ENCODE data around the gene KLHL21. TPM values are rescaled to one million over a fixed set of nuclear protein-coding genes. Genes with fewer than 3 reads are reported as not detected.
"Not testable (repeated sequence)": the region's sequence is repeated elsewhere in the genome, so short reads cannot be mapped to it uniquely, and the experiment has no call there.

KLHL21 gene
- 10 to 100 TPM; 18.1 to 19.4 TPM for total RNA-seq

GRCh38 chr1:6602669-6603237, at the start of gene KLHL21:
KLHL21 (minus strand) TSS chr1:6602869; CDS start chr1:6602817, 52 bp downstream.
- CTCF ChIA-PET, result interaction anchor here (0.6 to 1.8 kb wide), 6 partner anchors 10 to 376 kb away, joined by 3 to 4 read pairs (median 4); partner anchors contain the start of gene PHF13

GRCh38 chr1:6651909-6652308, 49.2 kb upstream of the KLHL21 start:
- H3K4me1 Mint-ChIP-seq (ENCODE audit: low read depth), result no peaks in the 10 kb centered on the region
- no peak overlapping the region for H3K4me3 Mint-ChIP-seq
- H3K27ac Mint-ChIP-seq, result no peak overlapping the region
- no peaks in the 10 kb centered on the region for H3K9me3 Mint-ChIP-seq
- intact Hi-C loops (cut with micrococcal nuclease), result no loop called here
- no peaks in the 10 kb centered on the region for H3K27me3 Mint-ChIP-seq
- CTCF ChIA-PET, result interaction anchor here (0.6 kb wide), 1 partner anchor 52 kb away, joined by 3 read pairs; no protein-coding TSS in a partner anchor
- POLR2A ChIA-PET, result no interaction called here
- H3K36me3 Mint-ChIP-seq, result peaks cover 6% of the 10 kb centered on the region
- DNase-seq, result no peak

More at GRCh38 chr1:6602669-6603237, at the start of gene KLHL21:
- peak within 1 kb of the TSS; percentile 97 for H3K27ac Mint-ChIP-seq
- H3K4me1 Mint-ChIP-seq (ENCODE audit: low read depth), result peaks cover 20% of the 10 kb centered on the region
- no peaks in the 10 kb centered on the region for H3K27me3 Mint-ChIP-seq
- H3K36me3 Mint-ChIP-seq, result peaks cover 27% of the 10 kb centered on the region
- DNase-seq, result peak; percentile 93
- no peaks in the 10 kb centered on the region for H3K9me3 Mint-ChIP-seq
- peak within 1 kb of the TSS; percentile 91 for H3K4me3 Mint-ChIP-seq
- intact Hi-C loops (cut with micrococcal nuclease), result loop anchor here (1.0 to 5.0 kb wide), 6 partner anchors 11 to 610 kb away; partner anchors contain the start of genes DNAJC11, NPHP4 and PHF13
- POLR2A ChIA-PET, result interaction anchor here (0.6 to 3.8 kb wide), 10 partner anchors 10 to 435 kb away, joined by 3 to 26 read pairs (median 6); partner anchors contain the start of genes CAMTA1, DNAJC11, NOL9 and PHF13

- no peak for DNase-seq
- no peak overlapping the region for H3K4me3 Mint-ChIP-seq
- CTCF ChIA-PET, result interaction anchor here (0.6 to 1.3 kb wide), 4 partner anchors 8 to 168 kb away, joined by 3 to 4 read pairs (median 3); no protein-coding TSS in a partner anchor
- no peaks in the 10 kb centered on the region for H3K4me1 Mint-ChIP-seq (ENCODE audit: low read depth)
- H3K9me3 Mint-ChIP-seq, result no peaks in the 10 kb centered on the region
- intact Hi-C loops (cut with micrococcal nuclease), result loop anchor here (5.0 kb wide), 1 partner anchor 226 kb away; the partner anchor contains the start of gene ESPN
- H3K27ac Mint-ChIP-seq, result no peak overlapping the region
- peaks cover 18% of the 10 kb centered on the region for H3K36me3 Mint-ChIP-seq
- POLR2A ChIA-PET, result no interaction called here
- no peaks in the 10 kb centered on the region for H3K27me3 Mint-ChIP-seq
Observed at GRCh38 chr1:6648556-6648955, 45.9 kb upstream of the KLHL21 start.

- Mint-ChIP-seq H3K27me3 (no peaks in the 10 kb centered on the region), H3K9me3 (no peaks in the 10 kb centered on the region), H3K4me3 (no peak overlapping the region), H3K27ac (no peak overlapping the region), H3K4me1 (ENCODE audit: low read depth) (no peaks in the 10 kb centered on the region), H3K36me3 (peaks cover 23% of the 10 kb centered on the region)
- ChIA-PET CTCF (interaction anchor here (0.6 to 2.7 kb wide), 10 partner anchors 12 to 446 kb away, joined by 3 to 20 read pairs (median 4); partner anchors contain the start of genes NOL9, PLEKHG5 and TAS1R1), POLR2A (no interaction called here)
- intact Hi-C loops (cut with micrococcal nuclease), result loop anchor here (1.0 to 5.0 kb wide), 2 partner anchors 160 to 224 kb away; partner anchors contain the start of gene ESPN
- DNase-seq, result peak; percentile 34
Observed at GRCh38 chr1:6646499-6647148, 44.0 kb upstream of the KLHL21 start.

- Mint-ChIP-seq H3K9me3 (no peaks in the 10 kb centered on the region), H3K27me3 (no peaks in the 10 kb centered on the region), H3K4me1 (ENCODE audit: low read depth) (no peaks in the 10 kb centered on the region), H3K27ac (no peak overlapping the region), H3K36me3 (peaks cover 22% of the 10 kb centered on the region), H3K4me3 (no peak overlapping the region)
- no peak for DNase-seq
- POLR2A ChIA-PET, result no interaction called here
- intact Hi-C loops (cut with micrococcal nuclease), result loop anchor here (5.0 kb wide), 1 partner anchor 223 kb away; the partner anchor contains the start of gene ESPN
- CTCF ChIA-PET, result interaction anchor here (1.1 to 2.7 kb wide), 3 partner anchors 10 to 159 kb away, joined by 4 to 20 read pairs (median 13); partner anchors contain the start of genes NOL9 and TAS1R1
Observed at GRCh38 chr1:6645018-6645417, 42.3 kb upstream of the KLHL21 start.

- H3K27ac Mint-ChIP-seq; intact Hi-C loops (cut with micrococcal nuclease); DNase-seq; H3K9me3 Mint-ChIP-seq; H3K4me1 Mint-ChIP-seq (ENCODE audit: low read depth); H3K4me3 Mint-ChIP-seq; POLR2A ChIA-PET; H3K27me3 Mint-ChIP-seq: not testable (repeated sequence)
- peaks cover 31% of the 10 kb centered on the region for H3K36me3 Mint-ChIP-seq
- CTCF ChIA-PET, result interaction anchor here (0.8 kb wide), 1 partner anchor 152 kb away, joined by 3 read pairs; no protein-coding TSS in a partner anchor
Observed at GRCh38 chr1:6640867-6641266, 38.2 kb upstream of the KLHL21 start.

GRCh38 chr1:6638226-6638625, 35.6 kb upstream of the KLHL21 start:
- CTCF ChIA-PET, result no interaction called here
- H3K4me3 Mint-ChIP-seq, result no peak overlapping the region
- intact Hi-C loops (cut with micrococcal nuclease), result no loop called here
- no peaks in the 10 kb centered on the region for H3K9me3 Mint-ChIP-seq
- peaks cover 29% of the 10 kb centered on the region for H3K36me3 Mint-ChIP-seq
- no peaks in the 10 kb centered on the region for H3K27me3 Mint-ChIP-seq
- H3K4me1 Mint-ChIP-seq (ENCODE audit: low read depth), result no peaks in the 10 kb centered on the region
- no peak for DNase-seq
- no peak overlapping the region for H3K27ac Mint-ChIP-seq
- POLR2A ChIA-PET, result no interaction called here

- no peaks in the 10 kb centered on the region for H3K9me3 Mint-ChIP-seq
Observed at GRCh38 chr1:6637770-6638169, 35.1 kb upstream of the KLHL21 start.

GRCh38 chr1:6636778-6637177, 34.1 kb upstream of the KLHL21 start:
- H3K9me3 Mint-ChIP-seq; intact Hi-C loops (cut with micrococcal nuclease); H3K4me3 Mint-ChIP-seq; DNase-seq; H3K27me3 Mint-ChIP-seq; H3K4me1 Mint-ChIP-seq (ENCODE audit: low read depth); H3K27ac Mint-ChIP-seq; POLR2A ChIA-PET: not testable (repeated sequence)
- CTCF ChIA-PET, result interaction anchor here (0.8 kb wide), 2 partner anchors 17 to 37 kb away, joined by 3 read pairs; no protein-coding TSS in a partner anchor
- peaks cover 23% of the 10 kb centered on the region for H3K36me3 Mint-ChIP-seq

More at GRCh38 chr1:6637770-6638169, 35.1 kb upstream of the KLHL21 start:
- intact Hi-C loops (cut with micrococcal nuclease), result no loop called here
- Mint-ChIP-seq H3K4me1 (ENCODE audit: low read depth) (no peaks in the 10 kb centered on the region), H3K27me3 (no peaks in the 10 kb centered on the region), H3K4me3 (no peak overlapping the region), H3K36me3 (peaks cover 30% of the 10 kb centered on the region), H3K27ac (no peak overlapping the region)
- ChIA-PET POLR2A (no interaction called here), CTCF (interaction anchor here (0.8 kb wide), 1 partner anchor 16 kb away, joined by 3 read pairs; no protein-coding TSS in a partner anchor)
- DNase-seq, result no peak

GRCh38 chr1:6635910-6636760, 33.5 kb upstream of the KLHL21 start:
- no peaks in the 10 kb centered on the region for H3K27me3 Mint-ChIP-seq
- no peaks in the 10 kb centered on the region for H3K9me3 Mint-ChIP-seq
- intact Hi-C loops (cut with micrococcal nuclease), result no loop called here
- no peaks in the 10 kb centered on the region for H3K4me1 Mint-ChIP-seq (ENCODE audit: low read depth)
- H3K27ac Mint-ChIP-seq, result no peak overlapping the region
- H3K4me3 Mint-ChIP-seq, result no peak overlapping the region
- H3K36me3 Mint-ChIP-seq, result peaks cover 23% of the 10 kb centered on the region
- DNase-seq, result no peak
- POLR2A ChIA-PET, result no interaction called here
- CTCF ChIA-PET, result interaction anchor here (0.8 to 1.5 kb wide), 4 partner anchors 8 to 146 kb away, joined by 3 to 4 read pairs (median 4); partner anchors contain the start of gene ZBTB48

GRCh38 chr1:6635161-6635909, 32.7 kb upstream of the KLHL21 start:
- H3K9me3 Mint-ChIP-seq, result no peaks in the 10 kb centered on the region
- no peaks in the 10 kb centered on the region for H3K4me1 Mint-ChIP-seq (ENCODE audit: low read depth)
- H3K4me3 Mint-ChIP-seq, result no peak overlapping the region
- H3K27ac Mint-ChIP-seq, result no peak overlapping the region
- DNase-seq, result no peak
- intact Hi-C loops (cut with micrococcal nuclease), result no loop called here
- H3K27me3 Mint-ChIP-seq, result no peaks in the 10 kb centered on the region
- CTCF ChIA-PET, result interaction anchor here (0.6 to 1.5 kb wide), 6 partner anchors 9 to 145 kb away, joined by 3 to 5 read pairs (median 4); partner anchors contain the start of gene ZBTB48
- peaks cover 23% of the 10 kb centered on the region for H3K36me3 Mint-ChIP-seq
- POLR2A ChIA-PET, result no interaction called here

Data from activated CD4-positive, alpha-beta memory T cell treated with anti-CD3 and anti-CD28 coated beads for 36 hours (primary cell).